Smooth muscle cell (in vitro differentiated cells): ENCODE results near the gene SPRY2. TPM values are rescaled to one million over a fixed set of nuclear protein-coding genes. Genes with fewer than 3 reads are reported as not detected.

Experiments used
- DNase-seq: peaks from one replicate; lab custom pipeline; 2025; ENCODE audit not compliant: unreplicated experiment; lab: John Stamatoyannopoulos, UW
- H2AFZ ChIP-seq: fragments of 200-600 bp; sonication (generic); 2 replicates; pipeline ENCODE4 v1.6.0; 2016; ENCODE audit warnings: antibody characterized with exemption, low read depth, mild to moderate bottlenecking
- H3F3A ChIP-seq: fragments of 200-600 bp; sonication (generic); 2 replicates; pipeline ENCODE4 v1.6.0; 2017; ENCODE audit warnings: antibody characterized with exemption, low read depth
- H3K27ac ChIP-seq: fragments of 200-600 bp; sonication (generic); 2 replicates; pipeline ENCODE4 v1.5.1; 2016; ENCODE audit warnings: low read depth, mild to moderate bottlenecking
- H3K27me3 ChIP-seq: fragments of 200-600 bp; sonication (generic); 2 replicates; pipeline ENCODE4 v1.6.1; 2016; ENCODE audit warnings: low read depth, mild to moderate bottlenecking
- H3K36me3 ChIP-seq: fragments of 200-600 bp; sonication (generic); 2 replicates; pipeline ENCODE4 v1.5.1; 2016; ENCODE audit warnings: low read depth
- H3K4me1 ChIP-seq: fragments of 200-600 bp; sonication (generic); 2 replicates; pipeline ENCODE4 v1.5.1; 2016; ENCODE audit warnings: low read depth
- H3K4me2 ChIP-seq: fragments of 200-600 bp; sonication (generic); 2 replicates; pipeline ENCODE4 v1.6.0; 2016; ENCODE audit warnings: mild to moderate bottlenecking
- H3K4me3 ChIP-seq: fragments of 200-600 bp; sonication (generic); 2 replicates; pipeline ENCODE4 v1.5.1; 2016; ENCODE audit warnings: mild to moderate bottlenecking
- H3K79me2 ChIP-seq: fragments of 200-600 bp; sonication (generic); 2 replicates; pipeline ENCODE4 v1.6.0; 2016; ENCODE audit warnings: low read depth, mild to moderate bottlenecking
- H3K9ac ChIP-seq: fragments of 200-600 bp; sonication (generic); 2 replicates; pipeline ENCODE4 v1.6.0; 2016; ENCODE audit warnings: low read depth
- H3K9me3 ChIP-seq: fragments of 200-600 bp; sonication (generic); replicated peaks from 2 replicates; pipeline ENCODE4 v1.5.1; 2016; ENCODE audit warnings: low read depth
- H4K20me1 ChIP-seq: fragments of 200-600 bp; sonication (generic); 2 replicates; pipeline ENCODE4 v1.6.0; 2016; ENCODE audit warnings: low read depth
- CTCF ChIP-seq: fragments of 200-600 bp; sonication (generic); IDR thresholded peaks from 2 replicates; pipeline ENCODE4 v1.5.1; 2017; ENCODE audit warnings: borderline replicate concordance, mild to moderate bottlenecking, antibody characterized with exemption; ENCODE audit not compliant: insufficient read depth, poor library complexity, severe bottlenecking
- WGBS: methylation state at CpG from one replicate; pipeline ENCODE4 v1.1.7; 2016; ENCODE audit warnings: low lambda C conversion rate; 5-methylcytosine and 5-hydroxymethylcytosine counted together
- polyA plus RNA-seq: library from polyadenylated mRNA; unstranded; fragments of >200 nt; fragmentation: Nextera tagmentation; extraction: Ambion mirVana; gene quantifications from 2 replicates; pipeline ENCODE4 v1.2.1, GENCODE V29; 2016
- total RNA-seq: library from RNA; depleted of rRNA; stranded (reverse); fragments of >200 nt; gene quantifications from 2 replicates; pipeline ENCODE4 v1.2.3, GENCODE V29; 2014

Gene SPRY2
- total and polyA plus RNA-seq, 2 experiments from 2014 or later, result 92.6 to 154 TPM

GRCh38 chr13:80388506-80388905 lies 47.6 kb upstream of the SPRY2 start:
- H3K9ac ChIP-seq, result no peak overlapping the region
- WGBS, result 89% methylated on average over 7 of the region's 7 CpGs
- no peak for TF ChIP-seq CTCF

GRCh38 chr13:80386592-80386991 lies 45.7 kb upstream of the SPRY2 start:
- Histone ChIP-seq H3K27me3 (no peaks in the 10 kb centered on the region), H3K36me3 (no peaks in the 10 kb centered on the region), H3F3A (no peaks in the 10 kb centered on the region), H3K4me2 (no peak overlapping the region), H2AFZ (no peak overlapping the region), H3K4me1 (no peaks in the 10 kb centered on the region), H3K27ac (no peak overlapping the region), H3K79me2 (no peaks in the 10 kb centered on the region), H4K20me1 (no peaks in the 10 kb centered on the region), H3K4me3 (no peak overlapping the region), H3K9ac (no peak overlapping the region), H3K9me3 (no peaks in the 10 kb centered on the region)
- DNase-seq, result no peak
- no peak for TF ChIP-seq CTCF

More at GRCh38 chr13:80388506-80388905, 47.6 kb upstream of the SPRY2 start:
- no peak overlapping the region for H3K4me3 ChIP-seq
- H4K20me1 ChIP-seq, result no peaks in the 10 kb centered on the region
- no peaks in the 10 kb centered on the region for H3F3A ChIP-seq
- no peaks in the 10 kb centered on the region for H3K79me2 ChIP-seq
- no peak for DNase-seq
- H3K36me3 ChIP-seq, result no peaks in the 10 kb centered on the region
- no peaks in the 10 kb centered on the region for H3K27me3 ChIP-seq
- no peak overlapping the region for H3K4me2 ChIP-seq
- H3K9me3 ChIP-seq, result no peaks in the 10 kb centered on the region
- H3K4me1 ChIP-seq, result no peaks in the 10 kb centered on the region
- H3K27ac ChIP-seq, result no peak overlapping the region
- no peak overlapping the region for H2AFZ ChIP-seq

GRCh38 chr13:80386002-80386401 lies 45.1 kb upstream of the SPRY2 start:
- H3K4me1 ChIP-seq, result no peaks in the 10 kb centered on the region
- no peaks in the 10 kb centered on the region for H3K36me3 ChIP-seq
- H2AFZ ChIP-seq, result no peak overlapping the region
- H3K27ac ChIP-seq, result no peak overlapping the region
- no peaks in the 10 kb centered on the region for H3K79me2 ChIP-seq
- H3K4me3 ChIP-seq, result no peak overlapping the region
- no peak for DNase-seq
- H3K4me2 ChIP-seq, result no peak overlapping the region
- H3F3A ChIP-seq, result no peaks in the 10 kb centered on the region
- no peak for TF ChIP-seq CTCF
- H4K20me1 ChIP-seq, result no peaks in the 10 kb centered on the region
- no peaks in the 10 kb centered on the region for H3K27me3 ChIP-seq
- no peaks in the 10 kb centered on the region for H3K9me3 ChIP-seq
- H3K9ac ChIP-seq, result no peak overlapping the region

GRCh38 chr13:80382576-80382975 lies 41.6 kb upstream of the SPRY2 start:
- Histone ChIP-seq H3F3A (no peaks in the 10 kb centered on the region), H3K27me3 (no peaks in the 10 kb centered on the region), H3K4me3 (no peak overlapping the region), H3K4me2 (no peak overlapping the region), H3K36me3 (no peaks in the 10 kb centered on the region), H2AFZ (no peak overlapping the region), H3K9ac (no peak overlapping the region), H3K27ac (no peak overlapping the region), H3K9me3 (no peaks in the 10 kb centered on the region), H4K20me1 (no peaks in the 10 kb centered on the region), H3K4me1 (no peaks in the 10 kb centered on the region), H3K79me2 (no peaks in the 10 kb centered on the region)
- 98% methylated on average over 2 of the region's 2 CpGs for WGBS
- no peak for TF ChIP-seq CTCF
- DNase-seq, result no peak
